ENCODE data around the gene CANX.

- TF ChIP-seq POLR2AphosphoS5 (IDR thresholded peaks at IDR 0.05; ENCODE audit: low read depth, low read length), result no peak
- no peak for TF ChIP-seq EZH2 (IDR thresholded peaks at IDR 0.05)
- TF ChIP-seq JUND (IDR thresholded peaks at IDR 0.05), result no peak
- no peak for TF ChIP-seq POLR2A (IDR thresholded peaks at IDR 0.05; ENCODE audit: borderline replicate concordance, extremely low read depth, insufficient read depth, insufficient read length)
- TF ChIP-seq, protein P1, sequence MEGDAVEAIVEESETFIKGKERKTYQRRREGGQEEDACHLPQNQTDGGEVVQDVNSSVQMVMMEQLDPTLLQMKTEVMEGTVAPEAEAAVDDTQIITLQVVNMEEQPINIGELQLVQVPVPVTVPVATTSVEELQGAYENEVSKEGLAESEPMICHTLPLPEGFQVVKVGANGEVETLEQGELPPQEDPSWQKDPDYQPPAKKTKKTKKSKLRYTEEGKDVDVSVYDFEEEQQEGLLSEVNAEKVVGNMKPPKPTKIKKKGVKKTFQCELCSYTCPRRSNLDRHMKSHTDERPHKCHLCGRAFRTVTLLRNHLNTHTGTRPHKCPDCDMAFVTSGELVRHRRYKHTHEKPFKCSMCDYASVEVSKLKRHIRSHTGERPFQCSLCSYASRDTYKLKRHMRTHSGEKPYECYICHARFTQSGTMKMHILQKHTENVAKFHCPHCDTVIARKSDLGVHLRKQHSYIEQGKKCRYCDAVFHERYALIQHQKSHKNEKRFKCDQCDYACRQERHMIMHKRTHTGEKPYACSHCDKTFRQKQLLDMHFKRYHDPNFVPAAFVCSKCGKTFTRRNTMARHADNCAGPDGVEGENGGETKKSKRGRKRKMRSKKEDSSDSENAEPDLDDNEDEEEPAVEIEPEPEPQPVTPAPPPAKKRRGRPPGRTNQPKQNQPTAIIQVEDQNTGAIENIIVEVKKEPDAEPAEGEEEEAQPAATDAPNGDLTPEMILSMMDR (IDR thresholded peaks at IDR 0.05 in 2 of 3, conservative IDR thresholded peaks at IDR 0.05 in 1 of 3; ENCODE audit: borderline replicate concordance in 1 of 3, insufficient read depth in 1 of 3, low read depth in 2 of 3, low read length in 2 of 3), result no peak
- no peak for TF ChIP-seq RAD21 (IDR thresholded peaks at IDR 0.05; ENCODE audit: low read depth)
- no peak for TF ChIP-seq SIN3A (IDR thresholded peaks at IDR 0.05; ENCODE audit: low read depth)
- no peak for TF ChIP-seq ZFX (IDR thresholded peaks at IDR 0.05)
- TF ChIP-seq SRF (IDR thresholded peaks at IDR 0.05; ENCODE audit: low read depth), result no peak
- no peak for TF ChIP-seq REST (IDR thresholded peaks at IDR 0.05; ENCODE audit: low read depth)
- no peak for TF ChIP-seq CBX3 (IDR thresholded peaks at IDR 0.05; ENCODE audit: low read depth)
Observed at GRCh38 chr5:179762079-179762780, 63.5 kb downstream of the CANX start.

All from HCT116 (cell line).